GM19372 (cell line): ENCODE data around the gene B4GALNT2.
"Not testable (repeated sequence)": the region's sequence is repeated elsewhere in the genome, so short reads cannot be mapped to it uniquely, and the experiment has no call there.

Experiments
- ATAC-seq: cut with Tn5 transposase; IDR thresholded peaks from one replicate; pipeline ENCODE4 v1.9.1; 2021; ENCODE audit warnings: mild to moderate bottlenecking, low read depth, moderate library complexity; ENCODE audit not compliant: unreplicated experiment

B4GALNT2 gene

DNA sequence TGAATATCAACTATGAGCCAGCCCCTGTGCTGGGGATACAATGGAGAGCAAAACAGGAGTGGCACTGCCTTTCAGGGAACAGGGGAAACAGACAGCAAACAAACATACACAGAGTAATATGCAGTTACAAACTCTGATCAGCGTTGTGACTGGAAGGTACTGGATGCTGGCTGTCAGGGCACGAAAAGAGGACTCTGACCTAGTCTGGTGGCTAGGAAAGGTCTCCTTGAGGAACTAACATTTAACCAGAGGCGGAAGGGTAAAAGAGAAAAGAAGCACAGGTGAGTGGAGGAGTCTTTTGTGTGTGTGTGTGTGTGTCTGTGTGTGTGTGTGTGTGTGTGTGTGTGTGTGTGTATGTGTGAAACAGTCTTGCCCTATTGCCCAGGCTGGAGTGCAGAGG is 12.4 kb upstream of the B4GALNT2 start:
- ATAC-seq: no peak

DNA sequence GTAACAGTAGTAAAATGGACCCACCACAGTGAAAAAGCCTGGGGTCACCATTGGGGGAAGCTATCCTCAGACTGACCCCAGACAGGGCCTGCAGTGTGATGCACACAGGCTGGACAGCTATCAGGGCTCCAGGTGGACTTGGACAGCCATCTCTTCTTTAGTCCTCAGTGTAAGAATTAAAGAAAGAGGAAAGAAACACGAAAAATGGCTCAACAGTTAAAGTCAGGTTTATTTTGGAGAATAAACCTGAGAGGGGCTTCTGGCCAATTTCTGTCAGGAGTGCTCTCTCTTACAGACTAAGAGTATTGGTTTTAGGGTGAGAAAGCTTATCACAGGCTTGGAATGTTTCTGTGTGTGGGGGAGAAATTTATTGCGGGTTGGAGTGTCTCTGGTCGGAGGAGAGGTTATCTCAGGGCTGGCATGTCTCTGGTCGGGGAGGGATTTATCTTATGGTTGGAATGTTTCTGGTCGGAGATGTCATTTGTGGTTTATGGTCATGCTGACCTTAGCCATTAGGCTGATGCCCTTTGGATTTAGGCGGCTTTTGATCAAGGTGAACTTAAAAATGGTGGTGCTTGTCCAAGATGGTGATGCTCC is 10.8 kb upstream of the B4GALNT2 start:
- ATAC-seq: no peak

DNA sequence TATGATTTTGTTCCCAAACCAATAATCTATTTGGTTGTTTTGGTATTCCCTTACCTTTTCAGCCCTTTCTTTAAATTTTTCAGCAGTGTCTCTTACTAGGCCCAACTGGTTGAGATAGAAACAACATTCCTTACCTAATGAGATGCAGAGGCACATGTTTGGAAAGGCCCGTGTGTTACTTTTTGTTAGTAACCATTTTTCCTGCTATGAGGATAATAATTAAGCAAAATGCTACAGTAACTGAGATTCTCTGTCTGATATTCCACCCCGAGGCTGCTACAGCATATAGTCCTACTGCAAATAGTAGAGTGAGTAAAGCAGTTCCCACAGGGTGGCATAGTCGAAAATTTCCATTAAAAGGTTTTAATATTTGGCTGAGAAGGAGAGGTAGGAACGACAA is 10.0 kb upstream of the B4GALNT2 start:
- no peak for ATAC-seq

DNA sequence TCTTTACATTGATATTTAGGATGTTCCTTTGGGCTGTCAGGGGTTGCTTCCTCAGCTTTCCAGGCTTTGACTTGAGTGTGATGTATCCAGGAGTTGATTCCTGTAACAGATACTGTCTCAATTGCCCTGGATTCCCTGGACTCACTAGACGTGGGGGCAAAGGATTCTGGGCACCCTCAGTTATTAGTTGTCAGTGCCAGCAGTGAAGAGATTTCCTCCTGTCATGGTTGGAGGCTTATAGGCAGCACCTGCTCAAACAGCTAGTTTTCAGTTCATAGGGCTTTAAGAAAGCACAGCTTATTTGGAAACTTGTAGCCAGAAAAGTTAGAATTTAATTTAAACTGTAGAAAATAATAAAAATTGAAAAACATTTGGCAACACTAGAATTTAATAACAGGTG is 9.5 kb upstream of the B4GALNT2 start:
- ATAC-seq: no peak

DNA sequence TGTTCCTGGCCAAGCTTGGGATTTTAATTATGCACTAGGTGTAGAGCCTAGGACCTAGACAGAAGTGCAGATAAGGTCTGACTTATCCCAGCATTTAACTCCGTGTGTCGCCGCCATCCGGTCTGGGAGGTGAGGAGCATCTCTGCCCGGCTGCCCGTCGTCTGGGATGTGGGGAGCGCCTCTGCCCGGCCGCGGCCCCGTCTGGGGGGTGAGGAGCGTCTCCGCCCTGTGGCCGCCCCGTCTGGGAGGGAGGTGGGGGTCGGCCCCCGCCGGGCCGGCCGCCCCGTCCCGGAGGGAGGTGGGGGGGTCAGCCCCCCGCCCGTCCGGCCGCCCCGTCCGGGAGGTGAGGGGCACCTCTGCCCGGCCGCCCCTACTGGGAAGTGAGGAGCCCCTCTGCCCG is 7.1 kb upstream of the B4GALNT2 start:
- no peak for ATAC-seq

DNA sequence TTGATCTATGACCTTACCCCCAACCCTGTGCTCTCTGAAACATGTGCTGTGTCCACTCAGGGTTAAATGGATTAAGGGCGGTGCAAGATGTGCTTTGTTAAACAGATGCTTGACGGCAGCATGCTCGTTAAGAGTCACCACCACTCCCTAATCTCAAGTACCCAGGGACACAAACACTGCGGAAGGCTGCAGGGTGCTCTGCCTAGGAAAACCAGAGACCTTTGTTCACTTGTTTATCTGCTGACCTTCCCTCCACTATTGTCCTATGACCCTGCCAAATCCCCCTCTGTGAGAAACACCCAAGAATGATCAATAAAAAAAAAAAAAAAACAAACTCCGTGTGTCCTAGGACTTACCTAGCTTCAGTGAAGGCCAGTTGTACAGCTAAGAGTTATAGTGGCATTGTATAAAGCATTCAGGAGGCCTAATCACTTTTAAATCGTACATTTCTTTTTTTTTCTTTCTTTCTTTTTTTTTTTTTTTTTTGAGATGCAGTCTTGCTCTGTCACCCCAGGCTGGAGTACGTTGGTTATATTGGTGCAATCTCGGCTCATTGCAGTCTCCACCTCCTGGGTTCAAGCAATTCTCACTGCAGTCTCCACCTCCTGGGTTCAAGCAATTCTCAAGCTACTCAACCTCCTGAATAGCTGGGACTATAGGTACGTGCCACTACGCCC is 6.2 kb upstream of the B4GALNT2 start:
- not testable (repeated sequence) for ATAC-seq

DNA sequence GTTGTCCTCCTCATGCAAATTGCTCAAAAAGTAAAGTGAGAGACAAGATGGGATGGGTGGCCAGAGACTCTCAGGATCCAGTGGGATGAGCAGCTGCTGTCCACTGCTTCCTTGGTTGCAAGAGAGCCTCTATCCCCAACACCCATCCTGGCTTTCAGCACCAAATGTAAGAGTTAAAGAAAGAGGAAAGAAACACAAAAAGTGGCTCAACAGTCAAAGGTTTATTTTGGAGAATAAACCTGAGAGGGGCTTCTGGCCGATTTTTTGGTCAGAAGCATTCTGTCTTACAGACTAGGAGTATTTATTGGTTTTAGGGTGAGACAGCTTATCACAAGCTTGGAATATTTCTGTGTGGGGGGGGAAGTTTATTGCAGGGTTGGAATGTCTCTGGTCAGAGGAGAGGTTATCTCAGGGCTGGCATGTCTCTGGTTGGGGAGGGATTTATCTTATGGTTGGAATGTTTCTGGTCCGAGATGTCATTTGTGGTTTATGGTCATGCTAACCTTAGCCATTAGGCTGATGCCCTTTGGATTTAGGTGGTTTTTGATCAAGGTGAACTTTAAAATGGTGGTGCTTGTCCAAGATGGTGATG is 3.1 kb upstream of the B4GALNT2 start:
- not testable (repeated sequence) for ATAC-seq

DNA sequence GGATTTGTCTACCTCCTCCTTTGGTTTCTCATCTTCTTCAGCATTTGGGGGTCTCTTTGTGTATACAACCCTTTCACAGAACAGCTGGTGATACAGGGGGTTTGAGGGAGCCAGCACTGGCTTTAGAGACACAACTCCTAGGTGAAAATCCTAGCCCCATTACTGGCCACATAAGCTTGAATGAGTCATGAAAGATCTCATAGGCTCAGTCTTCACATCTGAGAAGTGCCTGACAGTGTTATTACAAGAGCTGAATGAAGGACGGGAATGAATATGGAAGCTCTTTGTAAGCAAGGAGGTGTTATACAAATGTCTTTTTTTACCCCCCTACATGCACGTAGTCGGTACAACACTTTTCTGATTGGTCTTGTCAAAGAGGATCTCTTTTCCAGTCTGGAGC is 1.7 kb upstream of the B4GALNT2 start:
- ATAC-seq: no peak

DNA sequence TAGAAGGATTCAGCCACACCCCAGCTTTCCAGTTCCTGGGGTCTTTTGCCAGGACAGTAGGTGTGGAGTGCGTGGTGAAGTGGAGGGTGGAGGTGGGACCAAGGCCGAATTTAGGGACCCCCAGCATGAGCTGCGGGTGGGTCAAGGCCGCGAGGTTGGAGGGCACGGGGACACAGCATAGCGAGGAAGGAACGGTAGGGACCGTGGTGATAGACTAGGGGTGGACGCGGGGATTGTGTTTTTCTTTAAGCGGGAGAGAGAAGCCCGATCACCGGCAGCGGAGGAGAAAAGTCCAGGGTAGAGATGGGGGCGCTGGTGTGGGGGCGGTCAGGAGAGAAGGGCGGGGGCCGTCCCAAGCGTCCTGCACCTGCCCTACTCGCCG is 261 bp upstream of the B4GALNT2 start:
- no peak for ATAC-seq

DNA sequence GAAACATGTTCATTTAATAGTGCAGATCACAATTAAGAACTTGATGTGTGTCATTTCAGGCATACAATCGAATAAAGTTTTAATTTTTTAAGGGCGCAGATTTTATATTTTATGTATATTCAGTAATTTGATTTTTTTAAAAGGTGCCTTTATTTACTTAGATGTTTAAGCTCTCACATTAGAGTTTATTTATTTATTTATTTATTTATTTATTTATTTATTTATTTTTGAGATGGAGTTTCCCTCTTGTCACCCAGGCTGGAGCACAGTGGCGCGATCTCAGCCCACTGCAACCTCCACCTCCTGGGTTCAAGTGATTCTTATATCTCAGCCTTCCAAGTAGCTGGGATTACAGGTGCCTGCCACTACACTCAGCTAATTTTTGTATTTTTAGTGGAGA is 3.8 kb downstream of the B4GALNT2 start:
- no peak for ATAC-seq

DNA sequence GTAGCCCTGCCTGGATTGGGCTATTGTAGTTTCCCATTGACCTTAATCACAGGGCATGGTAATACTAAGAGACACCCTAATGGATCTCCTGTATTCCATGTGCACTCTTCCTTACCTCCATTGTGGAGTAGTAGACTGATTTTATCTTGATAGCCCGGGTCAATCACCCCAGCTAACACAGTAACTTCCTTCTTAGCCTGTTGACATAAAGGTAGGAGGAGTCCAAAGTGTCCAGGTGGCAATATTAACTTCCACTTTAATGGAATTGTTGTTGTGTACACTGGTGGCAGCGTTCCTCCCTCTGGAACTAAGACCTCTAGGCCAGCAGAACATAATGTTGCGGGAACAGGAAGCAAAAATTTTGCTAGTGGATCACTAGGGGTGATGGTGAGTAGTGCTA is 13.1 kb downstream of the B4GALNT2 start:
- not testable (repeated sequence) for ATAC-seq

DNA sequence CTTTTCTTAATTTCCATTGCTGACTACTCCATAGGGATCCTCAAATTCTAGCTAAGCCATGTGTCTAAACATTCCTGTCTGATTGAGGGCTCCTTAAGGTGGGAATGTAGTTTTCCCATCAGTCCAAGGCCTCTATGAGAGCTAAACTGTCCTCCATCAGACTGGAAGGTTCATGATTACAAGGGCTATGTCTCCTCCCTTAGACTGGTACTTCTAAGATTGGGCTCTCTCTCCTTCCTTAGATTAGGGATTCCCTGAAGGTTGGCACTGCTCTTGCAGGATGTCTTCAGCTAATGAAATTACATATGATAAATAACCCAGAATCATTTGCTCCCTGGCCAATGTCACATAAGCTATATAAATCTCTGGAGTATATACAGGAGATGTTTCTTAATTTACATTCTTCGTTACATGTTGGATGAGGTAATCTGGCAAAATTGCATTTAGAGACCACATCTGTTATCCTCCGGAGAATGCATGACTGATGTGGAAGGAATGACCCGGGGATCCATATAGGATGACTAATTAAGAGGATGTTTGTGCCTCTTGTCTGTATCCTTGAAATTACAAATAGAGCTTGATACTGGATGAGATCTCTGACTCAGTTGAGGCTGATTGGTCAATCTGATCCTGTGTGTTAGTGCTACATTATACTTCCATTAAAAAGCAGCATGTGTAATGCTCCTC is 14.2 kb downstream of the B4GALNT2 start:
- no peak for ATAC-seq

DNA sequence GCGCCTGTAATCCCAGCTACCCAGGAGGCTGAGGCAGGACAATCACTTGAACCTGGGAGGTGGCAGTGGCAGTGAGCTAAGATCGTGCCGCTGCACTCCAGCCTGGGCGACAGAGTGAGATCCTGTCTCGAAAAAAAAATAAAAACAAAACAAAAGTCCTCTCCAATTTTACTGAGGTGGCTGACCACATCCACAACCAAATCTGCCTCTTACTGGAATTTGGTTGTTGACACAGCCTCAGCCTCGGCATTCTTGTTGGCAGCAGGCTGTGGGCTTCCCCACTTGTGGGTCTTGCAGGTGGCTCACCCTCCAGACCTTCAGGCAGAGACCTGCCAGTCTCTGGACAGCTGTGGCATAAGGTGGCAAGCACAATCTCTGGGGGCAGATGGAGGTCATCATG is 15.6 kb downstream of the B4GALNT2 start:
- ATAC-seq: no peak

DNA sequence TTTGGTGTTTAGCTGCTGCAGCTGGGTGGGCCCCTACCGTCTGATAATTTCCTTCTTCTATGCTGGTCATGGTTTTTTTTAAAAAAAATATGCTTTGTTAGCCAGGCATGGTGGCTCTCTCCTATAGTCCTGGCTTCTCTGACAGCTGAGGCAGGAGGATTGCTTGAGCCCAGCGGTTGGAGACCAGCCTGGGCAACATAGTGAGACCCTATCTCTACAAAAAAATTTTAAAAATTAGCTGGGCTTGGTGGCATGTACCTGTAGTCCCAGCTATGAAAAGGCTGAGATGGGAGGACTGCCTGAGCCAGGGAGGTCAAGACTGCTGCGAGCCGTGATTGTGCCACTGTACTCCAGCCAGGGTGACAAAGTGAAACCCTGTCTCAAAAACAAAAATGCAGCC is 19.4 kb downstream of the B4GALNT2 start:
- ATAC-seq: no peak

DNA sequence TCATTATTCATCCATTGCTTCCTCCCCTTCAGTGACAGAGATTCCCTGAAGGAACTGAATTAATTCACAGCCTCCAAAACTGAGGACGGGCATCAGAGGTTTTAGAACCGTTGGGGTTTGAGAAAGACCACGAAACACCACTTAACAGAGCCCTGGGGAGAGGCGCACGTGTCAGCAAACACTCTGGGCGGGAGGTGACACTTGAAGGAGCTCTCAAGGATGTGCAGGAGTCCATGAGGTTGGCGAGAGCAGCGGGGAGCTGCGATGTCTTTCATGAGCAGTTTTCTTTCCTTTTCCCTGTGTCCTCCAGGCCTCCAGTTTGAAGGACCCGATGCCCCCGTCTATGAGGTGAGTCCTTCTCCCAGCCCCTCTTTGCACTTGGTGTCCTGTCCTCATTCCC is 23.7 kb downstream of the B4GALNT2 start:
- ATAC-seq: no peak

DNA sequence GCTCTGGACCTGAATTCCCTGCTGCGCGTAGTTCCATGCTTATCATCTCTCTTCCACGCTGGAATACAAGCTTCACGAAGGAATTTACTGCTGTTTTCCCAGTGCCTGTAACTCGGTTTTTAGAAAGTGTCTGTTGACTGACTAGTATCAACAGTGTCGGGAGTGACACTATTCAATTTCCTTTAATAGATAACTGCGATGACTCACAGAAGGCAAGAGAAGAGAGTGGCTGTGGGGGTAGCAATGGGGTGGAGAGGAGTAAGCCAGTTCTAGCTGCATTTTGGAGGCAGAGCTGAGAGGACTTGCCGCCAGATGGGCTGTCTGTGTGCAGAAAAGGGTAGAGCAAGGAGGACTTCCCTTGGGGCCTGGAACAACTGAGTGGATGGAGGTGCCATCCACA is 25.2 kb downstream of the B4GALNT2 start:
- no peak for ATAC-seq

DNA sequence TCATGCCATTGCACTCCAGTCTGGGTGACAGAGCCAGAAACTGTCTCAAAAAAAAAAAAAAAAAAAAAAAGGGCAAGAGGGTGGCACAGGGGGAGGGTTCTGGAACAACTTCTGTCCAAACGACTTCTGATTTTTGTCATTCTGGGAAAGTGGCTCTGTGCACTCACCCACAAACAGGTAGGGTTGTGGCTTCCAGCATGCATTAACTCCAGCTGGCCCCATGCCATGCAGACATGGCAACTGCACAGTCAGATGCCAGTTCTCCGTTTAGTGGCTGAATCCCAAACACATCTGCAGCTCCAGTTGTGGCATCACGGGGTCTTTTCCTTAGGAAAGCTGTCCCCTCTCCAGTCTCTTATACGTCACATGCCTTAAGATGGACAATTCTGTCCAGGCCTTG is 30.3 kb downstream of the B4GALNT2 start:
- no peak for ATAC-seq

DNA sequence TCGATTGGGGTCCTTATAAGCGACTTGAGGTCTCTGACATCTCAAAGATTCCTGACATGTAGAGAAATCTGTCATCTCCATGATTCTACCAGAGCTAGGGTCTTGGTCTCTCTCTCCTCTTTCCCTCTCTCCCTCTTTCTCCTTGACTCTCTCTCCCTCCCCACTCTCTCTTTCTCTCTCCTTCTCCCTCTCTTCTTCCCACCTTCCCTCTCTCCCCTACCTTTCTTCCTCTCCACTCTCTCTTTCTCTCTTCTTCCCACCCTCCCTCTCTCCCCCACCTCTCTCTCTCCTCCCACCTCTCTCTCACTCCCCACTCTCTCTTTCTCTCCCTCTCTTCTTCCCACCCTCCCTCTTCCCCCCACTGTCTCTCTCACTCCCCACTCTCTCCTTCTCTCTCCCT is 32.6 kb downstream of the B4GALNT2 start:
- ATAC-seq: no peak

DNA sequence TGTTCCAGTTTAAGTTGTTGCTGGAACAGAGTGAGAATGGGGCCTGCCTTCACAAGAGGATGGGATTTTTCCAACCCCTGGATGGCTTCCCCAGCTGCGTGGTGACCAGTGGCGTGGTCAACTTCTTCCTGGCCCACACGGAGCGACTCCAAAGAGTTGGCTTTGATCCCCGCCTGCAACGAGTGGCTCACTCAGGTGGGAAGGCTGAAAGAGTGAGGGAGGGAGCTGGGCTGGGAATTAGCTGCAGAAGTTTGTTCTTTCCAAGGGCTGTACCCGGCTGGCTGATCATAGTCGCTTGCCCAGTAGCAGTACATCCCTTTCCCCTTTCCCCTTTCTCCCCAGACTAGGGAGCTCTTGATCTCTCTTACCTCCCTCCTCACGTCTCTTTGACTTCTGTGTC is 36.1 kb downstream of the B4GALNT2 start:
- no peak for ATAC-seq

DNA sequence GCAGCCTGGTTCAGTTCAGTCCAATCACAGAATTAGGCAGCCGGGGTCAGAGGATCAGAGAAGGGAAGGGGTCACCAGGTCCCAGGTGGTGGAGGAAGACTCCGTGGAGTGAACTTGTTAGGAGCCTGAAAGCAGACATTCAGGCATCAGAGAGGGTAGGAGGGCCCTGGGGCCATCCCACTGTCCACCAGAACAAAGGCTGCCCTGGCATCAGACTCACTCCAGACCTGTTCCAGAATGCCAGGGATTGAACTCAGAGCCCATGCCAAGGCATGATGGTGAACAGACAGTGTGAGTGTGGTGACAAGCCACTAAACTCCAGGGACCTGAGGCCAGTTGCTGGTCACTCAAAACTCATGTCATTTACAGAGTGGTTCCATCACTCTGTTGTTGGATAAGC is 37.6 kb downstream of the B4GALNT2 start:
- ATAC-seq: no peak

DNA sequence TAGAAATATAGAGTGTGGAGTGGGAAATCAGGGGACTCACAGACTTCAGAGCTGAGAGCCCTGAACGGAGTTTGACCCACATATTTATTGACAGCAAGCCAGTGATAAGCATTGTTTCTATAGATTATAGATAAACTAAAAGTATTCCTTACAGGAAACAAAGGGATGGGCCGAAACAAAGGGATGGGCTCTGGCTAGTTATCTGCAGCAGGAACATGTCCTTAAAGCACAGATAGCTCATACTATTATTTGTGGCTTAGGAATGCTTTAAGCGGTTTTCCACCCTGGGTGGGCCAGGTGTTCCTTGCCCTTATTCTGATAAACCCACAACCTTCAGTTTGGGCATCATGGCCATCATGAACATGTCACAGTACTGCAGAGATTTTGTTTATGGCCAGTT is 38.1 kb downstream of the B4GALNT2 start:
- not testable (repeated sequence) for ATAC-seq

DNA sequence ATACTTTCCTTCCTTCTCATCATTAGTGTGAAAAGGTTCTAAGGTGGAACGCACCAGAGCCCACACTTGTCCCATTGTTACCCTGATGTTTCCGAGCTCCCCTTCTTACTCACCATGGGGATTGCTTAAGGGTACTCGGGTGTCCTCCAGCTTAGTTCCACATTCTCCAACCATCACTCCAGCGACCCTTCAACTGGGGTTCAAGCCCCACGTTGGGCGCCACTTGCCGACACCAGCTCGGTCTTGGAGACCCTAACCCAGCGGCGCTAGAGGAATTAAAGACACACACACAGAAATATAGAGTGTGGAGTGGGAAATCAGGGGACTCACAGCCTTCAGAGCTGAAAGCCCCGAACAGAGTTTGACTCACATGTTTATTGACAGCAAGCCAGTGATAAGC is 43.4 kb downstream of the B4GALNT2 start:
- not testable (repeated sequence) for ATAC-seq
